Astrocyte of the hippocampus (primary cell): ENCODE data around the gene TMEM141.

Experiments
- DNase-seq: peaks from one replicate; pipeline ENCODE4 v3.0.0; 2011; ENCODE audit warnings: low read depth, low spot score

TMEM141 gene

GRCh38 chr9:136814725-136815421, 23.7 kb downstream of the TMEM141 start:
- DNase-seq, result no peak

- no peak for DNase-seq
These were observed 24.3 kb downstream of the TMEM141 start for GRCh38 chr9:136815422-136815782.

GRCh38 chr9:136820971-136821825, 30.1 kb downstream of the TMEM141 start:
- DNase-seq, result peak; percentile 82

GRCh38 chr9:136821826-136822544, 30.8 kb downstream of the TMEM141 start:
- DNase-seq, result no peak

GRCh38 chr9:136823136-136824046, 32.2 kb downstream of the TMEM141 start:
- DNase-seq, result no peak

GRCh38 chr9:136824496-136825225, 33.5 kb downstream of the TMEM141 start:
- no peak for DNase-seq

GRCh38 chr9:136825295-136826187, 34.4 kb downstream of the TMEM141 start:
- no peak for DNase-seq

GRCh38 chr9:136826188-136826541, 35.0 kb downstream of the TMEM141 start:
- no peak for DNase-seq

GRCh38 chr9:136826703-136827582, 35.8 kb downstream of the TMEM141 start:
- no peak for DNase-seq

GRCh38 chr9:136827794-136828473, 36.8 kb downstream of the TMEM141 start:
- DNase-seq, result no peak

- DNase-seq, result no peak
These were observed 37.5 kb downstream of the TMEM141 start for GRCh38 chr9:136828474-136829140.

- no peak for DNase-seq
These were observed 38.3 kb downstream of the TMEM141 start for GRCh38 chr9:136829412-136829811.

- no peak for DNase-seq
These were observed 39.1 kb downstream of the TMEM141 start for GRCh38 chr9:136829981-136830885.

- no peak for DNase-seq
These were observed 40.0 kb downstream of the TMEM141 start for GRCh38 chr9:136831002-136831719.

- DNase-seq, result no peak
These were observed 40.6 kb downstream of the TMEM141 start for GRCh38 chr9:136831720-136832104.

- no peak for DNase-seq
These were observed 41.4 kb downstream of the TMEM141 start for GRCh38 chr9:136832581-136832980.
